Stomach smooth muscle (tissue), 2 donors: Measurements from ENCODE around the gene EID2B.

ENCODE experiments used
- H3K27ac ChIP-seq: one replicate; pipeline ENCODE4 v1.7.0; 2013; ENCODE audit warnings: mild to moderate bottlenecking, low read length, inconsistent platforms
- H3K27me3 ChIP-seq, 2 donors: one replicate each; pipeline ENCODE4 v1.7.0; 2013; ENCODE audit warnings: low read length in 2 of 2; ENCODE audit not compliant: insufficient read depth in 2 of 2, control insufficient read depth in 1 of 2
- H3K36me3 ChIP-seq, 2 donors: one replicate each; pipeline ENCODE4 v1.7.0; 2013; ENCODE audit warnings: low read length in 2 of 2; ENCODE audit not compliant: control insufficient read depth in 2 of 2, insufficient read depth in 2 of 2
- H3K4me1 ChIP-seq: one replicate; pipeline ENCODE4 v1.7.0; 2013; ENCODE audit warnings: low read length; ENCODE audit not compliant: control insufficient read depth, insufficient read depth
- H3K4me3 ChIP-seq, 2 donors: one replicate each; pipeline ENCODE4 v1.7.0; 2013; ENCODE audit warnings: low read length in 2 of 2
- H3K9ac ChIP-seq, 2 donors: one replicate each; pipeline ENCODE4 v1.7.0; 2013; ENCODE audit warnings: low read length in 2 of 2, mild to moderate bottlenecking in 1 of 2
- H3K9me3 ChIP-seq, 2 donors: one replicate each; pipeline ENCODE4 v1.7.0; 2013; ENCODE audit warnings: low read length in 2 of 2; ENCODE audit not compliant: control insufficient read depth in 2 of 2
- donor health status: healthy.
- donor health status: Pancreatic carcinoma.

EID2B gene

DNA sequence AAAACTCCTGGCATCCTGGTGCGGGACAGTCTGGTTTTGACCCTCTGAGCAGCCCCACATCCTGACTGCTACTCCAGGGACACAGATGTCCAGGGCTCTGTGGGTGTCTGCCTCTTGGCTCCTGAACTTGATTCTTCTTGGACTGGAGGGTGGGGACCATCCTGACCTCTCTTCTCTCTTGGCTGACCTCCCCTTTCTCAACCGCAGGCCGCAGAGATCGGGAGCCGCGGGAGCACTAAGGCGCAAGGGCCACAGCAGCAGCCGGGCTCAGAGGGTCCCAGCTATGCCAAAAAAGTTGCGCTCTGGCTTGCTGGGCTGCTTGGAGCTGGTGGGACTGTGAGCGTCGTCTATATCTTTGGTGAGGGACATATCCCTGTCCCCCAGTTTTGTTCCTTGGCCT is 51.0 kb downstream of the EID2B start:
- H3K27ac ChIP-seq, result no peak overlapping the region

GRCh38 chr19:39481229-39481545 is 51.5 kb downstream of the EID2B start:
- Histone ChIP-seq H3K27me3 (no peaks in the 10 kb centered on the region), H3K36me3 (peaks cover 10 to 18% of the 10 kb centered on the region in 2 donors), H3K9ac (peak overlapping the region; percentile 85 to 96), H3K4me1 (peaks cover 14% of the 10 kb centered on the region), H3K9me3 (no peaks in the 10 kb centered on the region), H3K4me3 (peak overlapping the region; percentile 83 to 100), H3K27ac (no peak overlapping the region)

More for the DNA sequence above, 51.0 kb downstream of the EID2B start:
- no peaks in the 10 kb centered on the region for H3K27me3 ChIP-seq
- H3K4me3 ChIP-seq, result peak overlapping the region; percentile 83 to 100
- H3K4me1 ChIP-seq, result peaks cover 14% of the 10 kb centered on the region
- H3K36me3 ChIP-seq, result peaks cover 10 to 19% of the 10 kb centered on the region in 2 donors
- H3K9ac ChIP-seq, result peak overlapping the region; percentile 85 to 96
- H3K9me3 ChIP-seq, result no peaks in the 10 kb centered on the region
